Measurements from ENCODE around the gene CTBP2.

The CTBP2 gene

GRCh38 chr10:125003146-125003900, 157.0 kb downstream of the CTBP2 start:
- no peak for DNase-seq

GRCh38 chr10:125002423-125003145, 157.8 kb downstream of the CTBP2 start:
- no peak for DNase-seq

- no peak for DNase-seq
Measured at GRCh38 chr10:125002047-125002422, 158.3 kb downstream of the CTBP2 start.

- no peak for DNase-seq
Measured at GRCh38 chr10:125001313-125002046, 158.9 kb downstream of the CTBP2 start.

- no peak for DNase-seq
Measured at GRCh38 chr10:125000366-125001312, 159.7 kb downstream of the CTBP2 start.

GRCh38 chr10:124999433-125000365, 160.7 kb downstream of the CTBP2 start:
- no peak for DNase-seq

- DNase-seq, result no peak
Measured at GRCh38 chr10:124998624-124999291, 161.6 kb downstream of the CTBP2 start.

- no peak for DNase-seq
Measured at GRCh38 chr10:124997771-124998623, 162.4 kb downstream of the CTBP2 start.

- DNase-seq, result no peak
Measured at GRCh38 chr10:124997306-124997705, 163.1 kb downstream of the CTBP2 start.

GRCh38 chr10:124996854-124997215, 163.5 kb downstream of the CTBP2 start:
- DNase-seq, result no peak

GRCh38 chr10:124996127-124996853, 164.1 kb downstream of the CTBP2 start:
- DNase-seq, result no peak

GRCh38 chr10:124995605-124996004, 164.8 kb downstream of the CTBP2 start:
- DNase-seq, result no peak

GRCh38 chr10:124994573-124995473, 165.5 kb downstream of the CTBP2 start:
- DNase-seq, result no peak

- DNase-seq, result no peak
Measured at GRCh38 chr10:124993736-124994451, 166.5 kb downstream of the CTBP2 start.

GRCh38 chr10:124993345-124993708, 167.0 kb downstream of the CTBP2 start:
- DNase-seq, result no peak

- DNase-seq, result no peak
Measured at GRCh38 chr10:124992462-124993344, 167.7 kb downstream of the CTBP2 start.
